AG08395 (cell line): ENCODE results near the gene COQ9.
"Not testable (repeated sequence)": the region's sequence is repeated elsewhere in the genome, so short reads cannot be mapped to it uniquely, and the experiment has no call there.

Experiments used
- DNase-seq: peaks from one replicate; pipeline ENCODE4 v3.0.0; 2012; ENCODE audit warnings: mixed read lengths, low spot score

The COQ9 gene

GRCh38 chr16:57427307-57427706, 20.0 kb upstream of the COQ9 start:
- no peak for DNase-seq

- no peak for DNase-seq
These were observed 19.5 kb upstream of the COQ9 start for GRCh38 chr16:57427824-57428223.

- DNase-seq = no peak
These were observed 16.3 kb upstream of the COQ9 start for GRCh38 chr16:57430955-57431354.

GRCh38 chr16:57432505-57432904, 14.8 kb upstream of the COQ9 start:
- DNase-seq = no peak

- no peak for DNase-seq
These were observed 14.3 kb upstream of the COQ9 start for GRCh38 chr16:57432989-57433388.

GRCh38 chr16:57434003-57434402, 13.3 kb upstream of the COQ9 start:
- DNase-seq = no peak

- no peak for DNase-seq
These were observed 11.4 kb upstream of the COQ9 start for GRCh38 chr16:57435838-57436237.

- DNase-seq = not testable (repeated sequence)
These were observed 7.3 kb upstream of the COQ9 start for GRCh38 chr16:57439947-57440346.

GRCh38 chr16:57440551-57440950, 6.7 kb upstream of the COQ9 start:
- not testable (repeated sequence) for DNase-seq

GRCh38 chr16:57444711-57445110, 2.6 kb upstream of the COQ9 start:
- DNase-seq = peak; percentile 56

- no peak for DNase-seq
These were observed 1.8 kb upstream of the COQ9 start for GRCh38 chr16:57445510-57445909.

- peak; percentile 53 for DNase-seq
These were observed 621 bp upstream of the COQ9 start for GRCh38 chr16:57446531-57447185.

GRCh38 chr16:57452021-57452420, 4.7 kb downstream of the COQ9 start:
- no peak for DNase-seq

GRCh38 chr16:57462209-57462977, 15.1 kb downstream of the COQ9 start, which contains the start of gene POLR2C:
Gene POLR2C (plus strand): TSS chr16:57462679. CDS start chr16:57462725, 46 bp downstream.
- peak; percentile 91 for DNase-seq

GRCh38 chr16:57462978-57463362, 15.7 kb downstream of the COQ9 start:
- no peak for DNase-seq

- DNase-seq = no peak
These were observed 17.2 kb downstream of the COQ9 start for GRCh38 chr16:57464523-57464922.

- DNase-seq = no peak
These were observed 21.1 kb downstream of the COQ9 start for GRCh38 chr16:57468346-57468745.

GRCh38 chr16:57469046-57469445, 21.8 kb downstream of the COQ9 start:
- no peak for DNase-seq

GRCh38 chr16:57469917-57470470, 22.7 kb downstream of the COQ9 start:
- DNase-seq = no peak

- DNase-seq = peak; percentile 11
These were observed 23.4 kb downstream of the COQ9 start for GRCh38 chr16:57470711-57471110.

- no peak for DNase-seq
These were observed 23.9 kb downstream of the COQ9 start for GRCh38 chr16:57471209-57471608.

- no peak for DNase-seq
These were observed 24.8 kb downstream of the COQ9 start for GRCh38 chr16:57471852-57472664.
